Endothelial cell of umbilical vein (primary cell): ENCODE data around the gene NDUFAF8. TPM values are rescaled to one million over a fixed set of nuclear protein-coding genes. Genes with fewer than 3 reads are reported as not detected.

Experiments used
- BruUV-seq: library from RNA; stranded (reverse); fragments of 400-500 nt; replicated peaks from 2 replicates; lab custom pipeline; 2021; lab: Mats Ljungman, UMichigan
- CTCF ChIA-PET: fragments of 300-600, 350-600 bp; sonication (Branson Sonifier 250); formaldehyde crosslinking; loops from one replicate; lab custom pipeline; 2021; ENCODE audit warnings: antibody characterized with exemption, inconsistent platforms; lab: Charles Lee
- POLR2A ChIA-PET: fragments of 300-600, 350-600 bp; sonication (Branson Sonifier 250); formaldehyde crosslinking; loops from one replicate; lab custom pipeline; 2021; ENCODE audit warnings: antibody characterized with exemption, inconsistent platforms; lab: Charles Lee
- DNase-seq: peaks from one replicate; pipeline ENCODE4 v3.0.0-alpha.2; 2011; ENCODE audit warnings: low read depth, low spot score
- FAIRE-seq: peaks from 2 replicates; lab custom pipeline; 2011; peaks lifted over from hg19 to GRCh38; lab: Jason Lieb, UNC
- H2AFZ ChIP-seq: 2 replicates; pipeline ENCODE4 v1.6.0; 2012; ENCODE audit warnings: low read depth, low read length, control low read depth, inconsistent platforms
- H3K27ac ChIP-seq: 2 replicates; pipeline ENCODE4 v1.5.1; 2011; ENCODE audit warnings: low read depth, mild to moderate bottlenecking, control low read depth, low read length, moderate library complexity; ENCODE audit not compliant: insufficient read depth
- H3K27me3 ChIP-seq, 2 experiments: 2 replicates each; pipeline versions ENCODE4 v1.6.0 to v1.6.1; 2011; ENCODE audit warnings: low read length in 2 of 2, mixed read lengths in 1 of 2; ENCODE audit not compliant: control insufficient read depth in 2 of 2, insufficient read depth in 2 of 2
- H3K36me3 ChIP-seq, 2 experiments: 2 replicates in 1 of 2; 3 replicates in 1 of 2; pipeline ENCODE4 v1.5.1; 2011; ENCODE audit warnings: low read length in 2 of 2, mild to moderate bottlenecking in 1 of 2, moderate library complexity in 1 of 2; ENCODE audit not compliant: control insufficient read depth in 2 of 2, insufficient read depth in 2 of 2; ENCODE audit errors: extremely low read depth in 1 of 2
- H3K4me1 ChIP-seq: 3 replicates; pipeline ENCODE4 v1.5.1; 2011; ENCODE audit warnings: mild to moderate bottlenecking, low read length; ENCODE audit not compliant: control insufficient read depth, insufficient read depth; ENCODE audit errors: extremely low read depth
- H3K4me2 ChIP-seq: 2 replicates; pipeline ENCODE4 v1.6.1; 2011; ENCODE audit warnings: low read length, control low read depth, mixed read lengths; ENCODE audit not compliant: insufficient read depth
- H3K4me3 ChIP-seq, 3 experiments: fragments of 200-600 bp in 1 of 3; sonication (generic), shearing (Covaris generic) in 1 of 3; replicated peaks in 1 of 3; 2 replicates each; pipeline ENCODE4 v1.5.1; 2011 to 2016; ENCODE audit warnings: control low read depth in 3 of 3, low read length in 3 of 3, mild to moderate bottlenecking in 2 of 3, inconsistent platforms in 1 of 3, low read depth in 1 of 3, moderate library complexity in 1 of 3; ENCODE audit not compliant: insufficient read depth in 1 of 3
- H3K79me2 ChIP-seq: 2 replicates; pipeline ENCODE4 v1.6.0; 2012; ENCODE audit warnings: low read length, inconsistent platforms; ENCODE audit not compliant: control insufficient read depth, insufficient read depth
- H3K9ac ChIP-seq: replicated peaks from 2 replicates; pipeline ENCODE3; 2011; ENCODE audit warnings: low read length, control low read depth; ENCODE audit not compliant: insufficient read depth; ENCODE audit errors: extremely low read depth
- H3K9me1 ChIP-seq: replicated peaks from 3 replicates; pipeline ENCODE4 v1.6.0; 2011; ENCODE audit warnings: mild to moderate bottlenecking, low read length; ENCODE audit not compliant: control insufficient read depth, insufficient read depth; ENCODE audit errors: extremely low read depth
- H3K9me3 ChIP-seq: replicated peaks from 2 replicates; pipeline ENCODE4 v1.5.1; 2012; ENCODE audit warnings: low read length, inconsistent platforms; ENCODE audit not compliant: control insufficient read depth, insufficient read depth
- H4K20me1 ChIP-seq: replicated peaks from 2 replicates; pipeline ENCODE3; 2011; ENCODE audit warnings: mild to moderate bottlenecking, low read length; ENCODE audit not compliant: control insufficient read depth, insufficient read depth; ENCODE audit errors: extremely low read depth
- EZH2 ChIP-seq: IDR thresholded peaks from 2 replicates; pipeline ENCODE4 v1.6.1; 2012; ENCODE audit warnings: borderline replicate concordance, low read depth, mild to moderate bottlenecking, moderate library complexity, low read length, inconsistent platforms; ENCODE audit not compliant: severe bottlenecking
- FOS ChIP-seq: IDR thresholded peaks from 2 replicates; pipeline ENCODE4 v1.6.1; 2011; ENCODE audit warnings: mild to moderate bottlenecking, low read length, moderate library complexity, borderline replicate concordance; ENCODE audit not compliant: insufficient read depth
- GATA2 ChIP-seq: IDR thresholded peaks from 2 replicates; pipeline ENCODE4 v1.7.0; 2011; ENCODE audit warnings: low read depth, mild to moderate bottlenecking, moderate library complexity, mixed read lengths, low read length; ENCODE audit not compliant: insufficient read length, insufficient read depth
- JUN ChIP-seq: IDR thresholded peaks from 2 replicates; pipeline ENCODE4 v1.6.1; 2011; ENCODE audit warnings: borderline replicate concordance, low read depth; ENCODE audit not compliant: insufficient read length, insufficient read depth
- MYC ChIP-seq: IDR thresholded peaks from one replicate; pipeline ENCODE4 v1.6.1; 2011; ENCODE audit warnings: mild to moderate bottlenecking, low read depth, low read length
- POLR2A ChIP-seq: IDR thresholded peaks from 2 replicates; pipeline ENCODE4 v1.6.1; 2012; ENCODE audit warnings: low read depth, mild to moderate bottlenecking, control low read depth, low read length
- POLR2AphosphoS5 ChIP-seq: IDR thresholded peaks from 2 replicates; pipeline ENCODE4 v1.6.1; 2012; ENCODE audit warnings: low read depth, mild to moderate bottlenecking, control low read depth, low read length, moderate library complexity; ENCODE audit not compliant: insufficient read depth
- dilution Hi-C: fragments of 300-500 bp; cut with MboI; formaldehyde crosslinking; loops from one replicate; pipeline ENCODE4 v1.15.0; 2019; ENCODE audit warnings: low sequenced_read_pairs; ENCODE audit not compliant: extremely low pct_ligation_motif_present
- intact Hi-C: fragments of 100-400 bp; cut with micrococcal nuclease; formaldehyde crosslinking; loops from one replicate; pipeline ENCODE4 v1.10.0; 2022
- polyA plus RNA-seq, 4 experiments: library from polyadenylated mRNA; depleted of rRNA in 3 of 4; stranded (reverse) in 3 of 4; unstranded in 1 of 4; fragments of >200 nt; gene quantifications; 2 replicates each; pipeline versions ENCODE4 v1.2.1 to v1.2.3, GENCODE V29; 2011 to 2012; ENCODE audit warnings: missing spikeins in 1 of 4
- total RNA-seq: library from RNA; stranded (reverse); gene quantifications from 2 replicates; pipeline ENCODE4 v1.2.3, GENCODE V29; 2021
- TF ChIP-seq, protein P1 (sequence below), 2 donors: IDR thresholded peaks; 1 replicate in 1 of 2; 2 replicates in 1 of 2; pipeline ENCODE4 v1.5.1; 2011; ENCODE audit warnings: low read length in 2 of 2, mild to moderate bottlenecking in 2 of 2, moderate library complexity in 2 of 2, control low read depth in 1 of 2, inconsistent platforms in 1 of 2, low read depth in 1 of 2; ENCODE audit not compliant: insufficient read depth in 1 of 2; ENCODE audit errors: extremely low read depth in 1 of 2
- TF ChIP-seq, protein P2 (sequence below): IDR thresholded peaks from 2 replicates; pipeline ENCODE4 v1.6.1; 2011; ENCODE audit not compliant: insufficient read depth, insufficient read length

NDUFAF8 gene
- total and polyA plus RNA-seq, 2 donors (not counting 3 experiments of a cell fraction or from before 2014, with no cell fraction given), result 61.5 to 83.9 TPM

DNA sequence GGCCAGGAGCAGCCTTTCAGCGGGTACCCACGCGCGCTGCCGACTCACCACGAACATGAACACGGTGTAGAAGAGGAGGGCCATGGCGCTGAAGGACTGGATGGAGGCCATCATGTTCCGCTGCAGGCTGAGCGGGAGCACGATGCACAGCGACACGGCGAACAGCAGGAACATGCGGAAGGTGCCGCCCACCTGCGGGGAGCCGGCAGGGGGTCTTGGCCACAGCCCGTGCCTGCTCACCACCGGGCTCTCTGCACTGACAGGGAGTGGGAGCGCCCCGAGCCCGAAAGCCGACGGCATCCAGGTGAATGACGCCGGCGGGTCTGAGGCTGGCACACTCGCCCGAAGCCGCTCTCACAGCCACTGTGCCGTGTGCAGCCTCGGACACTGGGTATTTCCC, 43.0 kb downstream of the NDUFAF8 start:
- DNase-seq, result no peak
- Histone ChIP-seq H4K20me1 (no peaks in the 10 kb centered on the region), H3K27me3 (no peaks in the 10 kb centered on the region), H3K9me1 (no peaks in the 10 kb centered on the region), H3K4me3 (no peak overlapping the region), H3K9me3 (no peaks in the 10 kb centered on the region), H3K4me2 (no peak overlapping the region), H3K36me3 (peaks cover 6 to 33% of the 10 kb centered on the region in 2 experiments), H3K79me2 (peaks cover 17% of the 10 kb centered on the region), H2AFZ (no peak overlapping the region), H3K4me1 (peaks cover 19% of the 10 kb centered on the region), H3K27ac (no peak overlapping the region), H3K9ac (no peak overlapping the region)
- POLR2A ChIA-PET, result no interaction called here
- CTCF ChIA-PET, result no interaction called here
- intact Hi-C loops (no loop called here), dilution Hi-C loops (no loop called here)
- no peak for FAIRE-seq
- no peak for TF ChIP-seq FOS
- TF ChIP-seq, protein P1, sequence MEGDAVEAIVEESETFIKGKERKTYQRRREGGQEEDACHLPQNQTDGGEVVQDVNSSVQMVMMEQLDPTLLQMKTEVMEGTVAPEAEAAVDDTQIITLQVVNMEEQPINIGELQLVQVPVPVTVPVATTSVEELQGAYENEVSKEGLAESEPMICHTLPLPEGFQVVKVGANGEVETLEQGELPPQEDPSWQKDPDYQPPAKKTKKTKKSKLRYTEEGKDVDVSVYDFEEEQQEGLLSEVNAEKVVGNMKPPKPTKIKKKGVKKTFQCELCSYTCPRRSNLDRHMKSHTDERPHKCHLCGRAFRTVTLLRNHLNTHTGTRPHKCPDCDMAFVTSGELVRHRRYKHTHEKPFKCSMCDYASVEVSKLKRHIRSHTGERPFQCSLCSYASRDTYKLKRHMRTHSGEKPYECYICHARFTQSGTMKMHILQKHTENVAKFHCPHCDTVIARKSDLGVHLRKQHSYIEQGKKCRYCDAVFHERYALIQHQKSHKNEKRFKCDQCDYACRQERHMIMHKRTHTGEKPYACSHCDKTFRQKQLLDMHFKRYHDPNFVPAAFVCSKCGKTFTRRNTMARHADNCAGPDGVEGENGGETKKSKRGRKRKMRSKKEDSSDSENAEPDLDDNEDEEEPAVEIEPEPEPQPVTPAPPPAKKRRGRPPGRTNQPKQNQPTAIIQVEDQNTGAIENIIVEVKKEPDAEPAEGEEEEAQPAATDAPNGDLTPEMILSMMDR (IDR thresholded peaks at IDR 0.05; ENCODE audit: extremely low read depth in 1 of 2, insufficient read depth in 1 of 2, low read depth in 1 of 2, low read length in 2 of 2), result no peak
- no peak for TF ChIP-seq POLR2AphosphoS5
- TF ChIP-seq, protein P2, sequence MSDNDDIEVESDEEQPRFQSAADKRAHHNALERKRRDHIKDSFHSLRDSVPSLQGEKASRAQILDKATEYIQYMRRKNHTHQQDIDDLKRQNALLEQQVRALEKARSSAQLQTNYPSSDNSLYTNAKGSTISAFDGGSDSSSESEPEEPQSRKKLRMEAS, result no peak
- TF ChIP-seq JUN, result no peak
- no peak for TF ChIP-seq EZH2
- TF ChIP-seq GATA2, result no peak
- no peak for TF ChIP-seq MYC
- TF ChIP-seq POLR2A, result no peak
- BruUV-seq, result no TSS peak
